Tibial nerve (tissue), 4 donors: ENCODE measurements around the gene THSD7B. TPM values are rescaled to one million over a fixed set of nuclear protein-coding genes. Genes with fewer than 3 reads are reported as not detected.

Source experiments
- DNase-seq, 2 donors: peaks; one replicate each; pipeline ENCODE4 v3.0.0-alpha.2; 2019; ENCODE audit warnings: low spot score in 2 of 2
- H3K27ac ChIP-seq, 4 donors: fragments of 200-600 bp; sonication (generic) in 3 of 4; one replicate each; pipeline ENCODE4 v1.5.1; 2017 to 2019; ENCODE audit warnings: mild to moderate bottlenecking in 1 of 4
- H3K27me3 ChIP-seq, 2 donors: fragments of 200-600 bp; sonication (generic) in 1 of 2; one replicate each; pipeline versions ENCODE4 v1.5.1 to v1.6.0; 2017 to 2019
- H3K36me3 ChIP-seq, 3 donors: fragments of 200-600 bp; sonication (generic); one replicate each; pipeline ENCODE4 v1.5.1; 2018 to 2019
- H3K4me1 ChIP-seq, 4 donors: fragments of 200-600 bp; sonication (generic) in 3 of 4; one replicate each; pipeline ENCODE4 v1.5.1; 2017 to 2019
- H3K4me3 ChIP-seq, 4 donors: fragments of 200-600 bp; sonication (generic) in 3 of 4; one replicate each; pipeline ENCODE4 v1.5.1; 2017 to 2019; ENCODE audit warnings: mild to moderate bottlenecking in 1 of 4, moderate library complexity in 1 of 4
- H3K9me3 ChIP-seq, 4 donors: fragments of 200-600 bp; sonication (generic) in 3 of 4; one replicate each; pipeline ENCODE4 v1.5.1; 2017 to 2019
- EP300 ChIP-seq, 2 donors: sonication (generic); formaldehyde crosslinking; IDR thresholded peaks; one replicate each; pipeline ENCODE4 v1.6.1; 2017; ENCODE audit warnings: antibody characterized with exemption in 2 of 2, mild to moderate bottlenecking in 1 of 2
- POLR2A ChIP-seq, 2 donors: fragments of 450-650 bp; IDR thresholded peaks; one replicate each; pipeline ENCODE4 v1.6.1; 2017; ENCODE audit warnings: antibody characterized with exemption in 2 of 2, mild to moderate bottlenecking in 2 of 2, moderate library complexity in 2 of 2
- WGBS, 2 donors: methylation state at CpG; one replicate each; pipeline ENCODE4 v1.1.5; 2018; 5-methylcytosine and 5-hydroxymethylcytosine counted together
- small RNA-seq: library from RNA; depleted of rRNA; stranded (forward); fragments of <200 nt; gene quantifications from one replicate; pipeline ENCODE3, GENCODE V24; 2016
- total RNA-seq, 4 donors: library from RNA; depleted of rRNA; stranded (reverse); fragments of >200 nt; gene quantifications; one replicate each; pipeline ENCODE4 v1.1.0, GENCODE V29; 2016
- TF ChIP-seq, protein P1 (sequence below), 5 experiments: fragments of 200-600 bp in 3 of 5; fragments of 450-650 bp in 2 of 5; sonication (generic) in 3 of 5; IDR thresholded peaks; one replicate each; pipeline ENCODE4 v1.5.1; 2016 to 2019; ENCODE audit warnings: antibody characterized with exemption in 5 of 5, mild to moderate bottlenecking in 3 of 5, moderate library complexity in 2 of 5

The THSD7B gene
- total RNA-seq, 4 donors from 2014 or later: 1.5 to 13.8 (median 6.7) TPM

DNA sequence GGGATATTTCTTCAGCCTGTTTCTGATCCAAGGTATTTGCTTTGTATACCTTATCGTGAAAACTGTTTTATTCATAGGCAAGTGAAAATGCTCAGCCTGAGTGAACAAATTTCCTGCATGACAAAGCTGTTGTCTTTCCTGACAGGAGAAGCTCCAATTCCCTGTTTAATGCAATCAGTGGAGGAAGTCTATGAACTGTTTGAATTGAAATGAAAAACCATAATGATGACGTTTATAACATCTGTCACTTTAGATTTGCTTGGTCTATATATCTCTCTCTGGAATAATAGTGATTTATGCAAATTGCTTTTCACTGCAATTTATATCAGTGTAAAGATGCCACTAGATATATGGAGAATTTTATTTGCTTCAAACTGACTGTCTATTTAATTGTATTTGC, 959.6 kb downstream of the THSD7B start:
- Histone ChIP-seq H3K27ac (no peak overlapping the region), H3K27me3 (no peaks in the 10 kb centered on the region), H3K4me1 (no peaks in the 10 kb centered on the region), H3K4me3 (no peak overlapping the region), H3K36me3 (no peaks in the 10 kb centered on the region), H3K9me3 (peaks cover 0 to 2% (median 0%) of the 10 kb centered on the region in 4 donors)
- TF ChIP-seq EP300 (IDR thresholded peaks at IDR 0.05): no peak
- no peak for TF ChIP-seq POLR2A (IDR thresholded peaks at IDR 0.05)
- TF ChIP-seq, protein P1, sequence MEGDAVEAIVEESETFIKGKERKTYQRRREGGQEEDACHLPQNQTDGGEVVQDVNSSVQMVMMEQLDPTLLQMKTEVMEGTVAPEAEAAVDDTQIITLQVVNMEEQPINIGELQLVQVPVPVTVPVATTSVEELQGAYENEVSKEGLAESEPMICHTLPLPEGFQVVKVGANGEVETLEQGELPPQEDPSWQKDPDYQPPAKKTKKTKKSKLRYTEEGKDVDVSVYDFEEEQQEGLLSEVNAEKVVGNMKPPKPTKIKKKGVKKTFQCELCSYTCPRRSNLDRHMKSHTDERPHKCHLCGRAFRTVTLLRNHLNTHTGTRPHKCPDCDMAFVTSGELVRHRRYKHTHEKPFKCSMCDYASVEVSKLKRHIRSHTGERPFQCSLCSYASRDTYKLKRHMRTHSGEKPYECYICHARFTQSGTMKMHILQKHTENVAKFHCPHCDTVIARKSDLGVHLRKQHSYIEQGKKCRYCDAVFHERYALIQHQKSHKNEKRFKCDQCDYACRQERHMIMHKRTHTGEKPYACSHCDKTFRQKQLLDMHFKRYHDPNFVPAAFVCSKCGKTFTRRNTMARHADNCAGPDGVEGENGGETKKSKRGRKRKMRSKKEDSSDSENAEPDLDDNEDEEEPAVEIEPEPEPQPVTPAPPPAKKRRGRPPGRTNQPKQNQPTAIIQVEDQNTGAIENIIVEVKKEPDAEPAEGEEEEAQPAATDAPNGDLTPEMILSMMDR (IDR thresholded peaks at IDR 0.05): no peak
- no peak for DNase-seq
- WGBS, 2 donors: 73 to 77% methylated on average over 2 of the region's 2 CpGs

Small RNA genes lying within 50 kb of the gene (small RNA-seq; reads per million reads assigned to genes)
- gene RF00019 (not detected), gene RNA5SP105 (not detected)
